GM18508 (cell line): Measurements from ENCODE around the gene ARL8B.
"Not testable (repeated sequence)": the region's sequence is repeated elsewhere in the genome, so short reads cannot be mapped to it uniquely, and the experiment has no call there.

Experiments
- ATAC-seq: cut with Tn5 transposase; IDR thresholded peaks from one replicate; pipeline ENCODE4 v1.9.1; 2021; ENCODE audit warnings: moderate number of reproducible peaks; ENCODE audit not compliant: insufficient read depth, unreplicated experiment

Gene ARL8B

DNA sequence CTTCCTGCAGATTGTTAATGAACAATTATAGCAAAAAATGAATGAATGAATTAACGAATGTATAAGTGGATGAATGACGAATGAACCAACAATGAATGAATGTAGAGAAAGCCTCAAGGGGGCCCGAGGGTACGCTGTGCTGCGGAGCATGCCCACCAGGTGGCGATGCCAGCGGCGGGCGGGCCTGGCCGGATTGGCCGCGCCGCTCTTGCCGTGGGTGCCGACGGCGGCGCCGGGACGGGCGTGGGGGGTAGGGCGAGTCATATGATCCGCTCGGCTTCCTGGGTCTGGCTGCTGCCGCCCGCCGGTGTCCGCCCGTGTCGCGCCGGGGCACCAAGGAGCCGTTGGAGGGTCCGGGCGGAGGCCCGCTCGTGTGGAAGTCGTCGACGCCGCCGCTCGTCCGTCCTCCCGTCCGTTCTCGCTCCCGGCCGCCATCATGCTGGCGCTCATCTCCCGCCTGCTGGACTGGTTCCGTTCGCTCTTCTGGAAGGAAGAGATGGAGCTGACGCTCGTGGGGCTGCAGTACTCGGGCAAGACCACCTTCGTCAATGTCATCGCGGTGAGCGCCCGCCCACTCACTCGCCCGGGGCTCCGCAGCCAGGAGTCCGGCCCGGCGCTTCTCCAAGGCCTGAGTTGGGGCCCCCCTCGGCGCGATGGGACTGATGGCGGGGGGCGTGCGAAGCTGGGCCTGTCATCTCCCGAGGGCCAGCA is at the start of gene ARL8B:
TSS of gene ARL8B (plus strand) at position 263 of the 711 bp plus-strand sequence. CDS start at position 437, 174 bp downstream.
- peak; percentile 87 for ATAC-seq

DNA sequence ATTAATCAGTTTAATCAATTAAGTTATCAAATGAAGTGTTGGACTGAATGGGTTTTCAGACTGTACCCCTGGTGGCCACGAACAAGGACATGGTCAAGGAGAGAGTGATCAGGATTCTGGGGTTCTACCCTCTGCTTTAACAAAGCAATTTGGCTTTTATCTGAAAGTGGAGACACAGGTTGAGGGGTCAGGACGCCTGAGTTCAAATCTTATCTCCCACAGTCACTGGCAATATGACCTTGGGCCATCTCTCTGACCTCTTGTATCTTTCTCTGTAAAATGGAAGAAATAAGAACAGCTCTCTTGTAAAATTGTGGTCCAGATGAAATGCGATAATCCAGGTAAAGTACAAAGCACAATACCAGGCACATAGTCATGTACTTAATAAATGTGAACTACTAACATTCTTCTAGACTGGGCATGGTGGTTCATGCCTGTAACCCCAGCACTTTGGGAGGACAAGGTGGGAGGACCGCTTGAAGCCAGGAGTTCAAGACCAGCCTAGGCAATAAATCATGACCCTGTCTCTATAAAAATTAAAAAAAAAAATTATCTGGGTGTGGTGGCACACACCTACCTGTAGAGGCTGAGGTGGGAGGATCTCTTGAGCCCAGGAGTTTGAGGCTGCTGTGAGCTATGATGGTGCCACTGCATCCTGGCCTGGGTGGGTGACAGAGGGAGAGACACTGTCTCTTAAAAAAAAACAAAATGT is 48.6 kb upstream of the ARL8B start:
- ATAC-seq = no peak

DNA sequence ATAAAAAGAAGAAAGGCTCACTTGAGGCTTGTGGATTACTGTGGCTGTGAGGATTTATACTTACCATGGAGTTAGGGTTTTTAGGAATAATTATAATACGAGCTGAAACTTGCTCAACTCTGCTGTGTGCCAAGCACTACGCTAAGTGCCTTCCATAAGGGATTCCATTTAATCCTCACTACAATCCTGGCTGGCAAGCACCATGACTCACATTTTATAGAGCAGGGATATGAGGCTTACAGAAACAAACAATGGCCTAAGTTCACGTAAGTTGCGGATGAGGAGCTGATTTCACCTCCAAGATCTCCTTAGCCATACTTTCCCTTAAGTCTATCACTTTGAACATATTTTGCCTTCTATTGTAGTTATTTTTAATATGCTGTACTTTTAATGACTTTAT is 43.9 kb upstream of the ARL8B start:
- ATAC-seq = no peak

DNA sequence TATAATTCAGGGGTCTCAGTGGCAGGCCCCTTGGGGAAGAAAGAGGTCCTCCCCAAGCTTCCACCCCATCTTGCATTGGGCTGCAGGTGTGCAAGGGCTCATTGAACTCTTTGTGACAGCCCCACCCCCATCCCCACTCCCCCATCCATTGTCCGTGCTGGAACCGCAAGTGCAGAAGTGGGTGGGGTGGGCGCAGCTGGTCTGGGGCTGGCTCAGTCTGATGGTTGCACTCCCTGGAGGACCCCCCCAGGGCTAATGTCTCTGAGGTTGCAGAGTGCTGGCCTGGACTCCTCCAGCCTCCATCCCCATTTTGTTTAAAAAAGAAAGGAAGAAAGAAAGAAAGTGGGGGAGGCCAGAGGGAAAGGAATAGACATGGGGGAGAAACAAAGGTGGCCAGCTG is 42.3 kb upstream of the ARL8B start:
- no peak for ATAC-seq

DNA sequence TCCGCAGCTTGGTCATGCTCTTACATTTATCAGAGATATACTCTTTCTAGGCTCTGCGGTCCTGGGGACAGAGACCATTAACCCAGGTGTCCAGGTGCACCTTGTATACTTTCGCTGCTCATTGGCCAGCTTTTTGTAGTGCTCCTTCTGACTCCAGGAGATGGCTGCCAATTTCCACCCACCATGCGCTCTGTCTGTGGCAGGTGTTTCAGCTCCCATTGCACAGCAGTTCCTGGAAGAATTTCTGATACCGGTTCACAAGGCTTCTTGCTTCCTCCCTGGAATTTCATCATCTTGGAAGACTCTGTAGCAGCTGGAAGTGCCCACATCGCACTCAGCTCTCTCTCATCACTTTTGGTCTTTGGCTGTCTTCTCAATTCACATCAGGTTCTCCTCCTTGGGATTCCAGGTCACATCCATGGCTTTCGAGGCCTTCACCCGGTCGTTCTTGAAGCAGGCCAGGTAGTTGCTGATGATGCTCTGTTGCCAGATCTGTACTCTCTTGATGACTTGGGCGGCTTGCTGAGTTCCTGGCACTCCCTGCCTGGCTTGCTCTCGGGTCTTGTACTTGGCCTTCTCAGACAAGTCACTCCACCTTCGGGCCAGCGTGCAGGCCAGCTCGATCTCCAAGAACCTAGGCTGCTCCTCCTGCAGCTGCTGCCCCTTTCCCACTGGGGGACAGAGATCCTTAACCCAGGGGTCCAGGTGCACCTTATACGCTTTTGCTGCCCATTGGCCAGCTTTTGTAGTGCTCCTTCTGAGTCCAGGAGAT is 41.1 kb upstream of the ARL8B start:
- no peak for ATAC-seq

DNA sequence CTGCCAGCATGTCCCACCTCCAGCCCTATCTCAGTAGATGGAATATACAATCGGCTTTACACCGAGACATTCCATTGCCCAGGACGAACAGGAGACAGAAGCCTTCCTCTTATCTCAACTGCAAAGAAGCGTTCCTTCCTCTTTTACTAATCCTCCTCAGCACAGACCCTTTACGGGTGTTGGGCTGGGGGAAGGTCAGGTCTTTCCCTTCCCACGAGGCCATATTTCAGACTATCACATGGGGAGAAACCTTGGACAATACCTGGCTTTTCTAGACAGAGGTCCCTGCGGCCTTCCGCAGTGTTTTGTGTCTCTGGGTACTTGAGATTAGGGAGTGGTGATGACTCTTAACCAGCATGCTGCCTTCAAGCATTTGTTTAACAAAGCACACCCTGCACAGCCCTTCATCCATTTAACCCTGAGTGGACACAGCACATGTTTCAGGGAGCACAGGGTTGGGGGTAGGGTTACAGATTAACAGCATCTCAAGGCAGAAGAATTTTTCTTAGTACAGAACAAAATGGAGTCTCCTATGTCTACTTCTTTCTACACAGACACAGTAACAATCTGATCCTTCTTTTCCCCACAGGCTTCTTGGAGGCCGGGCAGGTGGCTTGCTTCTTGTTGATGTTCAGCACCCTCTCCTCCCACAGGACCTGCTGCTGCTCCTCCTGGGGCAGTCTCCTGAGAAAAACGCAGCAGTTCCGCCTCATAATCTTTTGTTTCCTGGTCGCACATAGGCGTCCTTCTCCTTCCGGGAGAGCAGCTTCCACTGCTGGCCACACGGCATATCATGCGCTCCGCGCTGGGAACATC is 39.9 kb upstream of the ARL8B start:
- ATAC-seq = not testable (repeated sequence)

DNA sequence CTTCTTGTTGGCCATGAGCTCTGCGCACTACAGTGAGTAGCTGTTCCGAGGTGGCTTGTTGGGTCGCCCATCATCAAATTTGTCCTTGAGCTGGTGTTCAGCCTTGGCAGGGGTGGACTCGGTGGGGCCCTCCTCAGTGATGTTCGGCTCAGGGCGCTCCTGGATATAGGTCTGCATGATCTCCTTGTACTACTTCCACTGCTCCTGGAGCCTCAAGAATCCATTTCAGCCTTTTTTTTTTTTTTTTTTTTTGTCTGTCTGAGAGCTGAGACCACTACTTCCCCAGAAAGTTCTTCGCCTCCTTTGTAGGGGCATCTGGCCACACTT is 39.3 kb upstream of the ARL8B start:
- ATAC-seq = no peak

DNA sequence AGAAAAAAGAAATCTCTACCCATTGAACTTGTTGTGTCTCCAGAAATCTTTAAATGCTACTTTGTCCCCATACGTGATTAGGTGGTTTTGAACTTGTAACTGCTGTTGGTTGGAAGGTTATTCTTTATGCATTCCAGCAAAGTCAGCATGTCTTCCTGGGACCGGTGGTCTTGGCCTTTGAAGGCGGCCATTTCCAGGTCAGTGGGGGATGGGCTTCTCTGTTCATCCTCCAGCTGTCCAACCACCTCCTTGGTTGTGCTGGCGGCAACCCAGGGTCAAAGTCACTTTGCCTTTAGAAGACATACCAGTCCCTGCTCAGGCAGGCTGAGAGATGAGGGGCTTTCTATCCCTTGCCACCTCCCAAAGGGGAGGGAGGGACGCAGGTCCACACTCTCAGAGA is 37.9 kb upstream of the ARL8B start:
- ATAC-seq = no peak

DNA sequence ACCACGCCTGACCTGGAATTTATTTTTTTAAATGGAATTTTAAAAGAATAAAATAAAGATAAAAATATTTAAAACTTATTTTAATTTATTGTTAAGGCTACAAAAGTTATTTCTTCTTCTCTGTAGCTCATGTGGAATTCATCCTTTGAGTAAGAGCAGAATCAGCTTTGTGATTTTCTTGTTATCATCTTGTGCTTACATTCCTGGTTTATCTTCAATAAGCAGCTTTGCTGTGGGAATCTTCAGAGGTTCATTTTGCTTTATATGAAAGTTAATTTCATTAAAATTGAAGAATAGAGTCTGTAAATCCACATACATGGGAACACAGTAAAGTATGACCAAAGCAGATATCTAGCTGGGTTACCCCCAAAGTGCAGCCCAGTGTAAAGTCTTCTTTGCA is 35.4 kb upstream of the ARL8B start:
- no peak for ATAC-seq

DNA sequence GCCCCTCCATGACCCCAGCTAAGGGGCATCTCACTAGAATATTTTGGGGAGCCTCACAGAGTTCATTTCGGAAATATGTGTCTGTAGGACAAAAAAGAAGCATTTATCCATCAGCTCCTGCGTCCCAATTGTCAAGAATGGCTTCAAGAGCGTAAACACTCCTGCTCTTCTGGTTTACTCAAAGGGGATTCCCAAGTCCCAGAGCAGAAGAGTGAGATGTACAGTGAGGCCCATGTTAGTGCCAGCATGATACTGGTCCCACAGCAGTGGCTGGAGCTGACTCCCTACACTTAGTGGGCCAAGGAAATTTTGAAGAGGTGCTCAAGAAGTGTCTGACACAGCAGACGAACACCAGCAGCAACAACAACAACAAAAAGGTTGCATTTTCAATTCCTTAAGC is 34.9 kb upstream of the ARL8B start:
- no peak for ATAC-seq

DNA sequence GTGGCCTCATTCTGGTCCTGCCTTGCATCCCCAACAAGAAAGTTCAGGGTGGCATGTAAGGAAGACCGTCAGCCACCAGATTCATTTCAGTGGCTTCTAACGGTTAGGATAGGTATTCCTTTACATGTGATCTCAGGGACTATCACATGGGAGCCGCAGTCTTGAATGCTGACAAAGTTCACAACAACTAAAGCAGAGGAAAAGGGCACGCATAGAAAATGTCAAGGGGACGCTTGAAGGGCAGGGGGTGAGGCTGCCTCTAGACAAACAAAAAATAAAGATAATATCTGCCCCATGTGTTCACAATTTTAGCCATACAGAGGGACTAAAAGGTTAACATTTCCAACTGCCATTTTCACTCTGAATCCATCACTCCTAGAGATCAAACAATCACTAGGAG is 31.9 kb upstream of the ARL8B start:
- no peak for ATAC-seq

DNA sequence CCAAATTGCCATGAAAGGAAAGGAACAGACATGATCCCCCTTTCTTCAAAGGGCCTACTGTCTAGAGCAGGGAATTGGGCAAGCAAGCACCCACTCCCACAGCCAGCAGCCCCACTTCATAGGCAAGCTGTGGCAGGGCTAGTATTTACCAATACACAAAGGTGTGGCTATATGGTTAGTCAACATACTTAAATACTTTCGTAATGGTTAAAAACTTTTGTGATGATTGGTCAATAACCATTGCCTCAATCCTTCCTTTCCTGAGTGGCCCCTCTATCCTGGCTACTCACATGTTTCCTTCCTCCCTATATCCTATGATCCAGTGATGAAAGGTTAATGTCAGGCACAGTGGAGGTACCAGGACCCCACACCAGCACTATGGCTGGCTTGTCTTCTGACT is 30.1 kb upstream of the ARL8B start:
- ATAC-seq = no peak

DNA sequence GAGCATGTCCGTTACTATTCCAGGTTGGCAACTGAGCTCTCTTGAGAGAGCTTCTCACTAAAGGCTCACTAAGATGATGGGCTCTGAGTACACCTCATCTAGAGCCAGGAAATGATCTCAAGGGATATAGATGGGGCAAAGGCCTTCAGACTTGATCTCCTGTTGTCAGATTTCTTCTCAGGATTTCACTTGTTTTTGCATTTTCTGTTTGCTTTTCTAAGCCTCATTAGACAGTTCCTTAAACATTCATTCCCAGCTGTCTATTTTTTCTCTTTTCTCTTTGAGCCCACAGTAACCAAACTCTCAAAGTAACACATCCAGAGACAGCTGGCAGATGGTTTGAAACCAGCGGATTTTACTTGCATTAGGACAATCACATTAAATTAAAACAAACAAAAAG is 28.4 kb upstream of the ARL8B start:
- no peak for ATAC-seq

DNA sequence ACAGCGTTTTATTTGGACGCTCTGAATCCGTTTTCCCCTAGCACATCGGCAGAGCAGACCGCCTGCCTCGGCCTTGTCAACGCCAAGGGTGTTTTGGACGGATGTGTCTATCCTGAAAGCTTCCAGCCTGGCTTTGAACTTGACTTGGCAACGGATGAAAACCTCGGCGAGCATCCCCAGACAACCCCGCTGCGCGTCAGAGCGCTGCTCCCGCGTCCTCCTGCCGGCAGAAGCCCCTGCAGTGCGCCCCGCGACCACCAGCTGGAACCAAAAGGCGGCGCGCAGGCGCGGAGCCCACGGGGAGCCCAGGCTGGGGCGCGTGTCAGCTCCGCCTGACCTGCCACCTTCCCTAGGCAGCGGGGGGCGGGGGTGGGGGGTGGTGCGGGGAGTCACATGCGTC is 26.2 kb upstream of the ARL8B start:
- ATAC-seq = no peak

DNA sequence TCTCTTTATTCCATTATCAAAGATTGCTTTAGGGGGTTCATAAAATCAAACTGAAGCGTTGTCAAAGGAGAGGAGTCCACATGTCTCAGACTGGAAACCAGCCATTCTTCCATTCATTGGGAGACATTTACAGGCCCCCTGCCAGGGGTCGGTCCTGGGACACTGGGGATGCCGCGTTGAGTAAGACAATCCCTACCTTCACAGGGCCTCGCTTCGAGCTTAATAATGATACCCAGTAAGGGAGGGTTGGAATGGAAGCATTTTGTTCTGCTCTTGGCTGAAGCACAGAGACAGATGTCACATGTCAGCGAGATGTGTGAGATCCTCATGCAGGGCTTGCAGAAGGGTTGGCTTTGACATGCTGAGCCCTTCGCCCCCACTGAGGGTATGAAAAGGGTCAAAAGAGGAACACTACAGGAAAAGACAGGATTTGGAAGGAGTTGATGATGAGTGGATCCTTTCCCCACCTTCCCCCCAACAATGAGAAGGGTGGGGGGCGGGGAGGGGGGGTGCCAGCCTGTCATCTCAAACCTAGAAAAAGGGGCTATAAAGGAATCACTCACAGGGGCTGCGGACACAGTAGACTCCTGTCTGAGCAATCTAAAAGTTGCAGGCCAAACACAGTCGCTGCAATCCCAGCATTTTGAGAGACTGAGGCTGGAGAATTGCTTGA is 25.6 kb upstream of the ARL8B start:
- ATAC-seq = no peak

DNA sequence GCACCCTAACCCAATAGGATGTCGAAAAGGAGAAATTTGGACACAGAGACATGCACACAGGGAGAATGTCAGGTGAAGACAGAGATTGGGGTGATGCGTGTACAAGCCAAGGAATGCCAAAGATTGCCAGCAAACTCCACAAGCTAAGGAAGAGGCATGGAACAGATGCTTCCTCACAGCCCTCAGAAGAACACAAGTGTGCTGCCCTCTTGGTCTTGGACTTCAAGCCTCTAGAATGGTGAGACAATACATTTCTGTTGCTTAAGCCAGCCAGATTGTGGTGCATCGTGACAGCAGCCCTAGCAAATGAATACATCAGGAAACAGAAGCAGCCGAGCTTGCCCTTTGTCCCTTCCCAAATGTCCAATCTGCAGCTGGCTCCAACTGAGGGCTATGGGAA is 23.7 kb upstream of the ARL8B start:
- no peak for ATAC-seq

DNA sequence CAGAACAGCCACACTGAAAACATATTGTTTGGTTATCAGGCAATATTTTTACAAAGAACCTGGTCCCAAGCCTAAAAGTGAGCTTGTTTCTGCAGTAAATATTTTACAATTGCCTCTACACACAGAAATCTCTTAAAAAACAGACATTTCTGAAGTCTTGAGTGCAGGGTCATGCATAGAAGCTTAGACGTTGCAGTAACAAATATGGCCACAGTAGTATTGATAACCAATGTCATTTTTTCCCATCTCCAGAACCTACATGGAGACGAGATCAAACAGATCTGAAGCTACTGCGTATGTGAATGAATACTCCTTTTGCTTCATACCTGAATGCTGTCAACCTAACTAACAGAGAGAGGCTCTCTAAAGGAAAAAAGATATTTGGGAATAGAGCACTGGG is 19.6 kb upstream of the ARL8B start:
- ATAC-seq = no peak

DNA sequence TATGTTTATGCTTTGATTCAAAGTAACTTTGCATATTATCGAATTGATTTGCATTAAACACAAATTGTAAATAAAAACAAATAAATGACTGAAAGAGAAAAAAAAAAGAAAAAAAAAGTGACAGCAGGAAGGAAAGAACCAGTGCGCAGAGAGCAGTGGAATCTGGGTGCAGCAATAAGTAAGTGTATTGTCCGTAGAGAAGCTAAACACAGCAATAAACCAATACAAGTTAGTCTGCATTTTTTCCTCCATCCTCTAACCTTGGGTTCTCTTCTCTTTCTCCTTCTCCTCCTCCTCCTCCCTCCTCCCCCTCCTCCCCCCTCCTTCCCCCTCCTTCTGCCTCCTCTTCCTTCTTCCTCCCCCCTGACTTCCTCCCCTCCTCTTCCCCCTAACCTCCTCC is 18.3 kb upstream of the ARL8B start:
- ATAC-seq = no peak

DNA sequence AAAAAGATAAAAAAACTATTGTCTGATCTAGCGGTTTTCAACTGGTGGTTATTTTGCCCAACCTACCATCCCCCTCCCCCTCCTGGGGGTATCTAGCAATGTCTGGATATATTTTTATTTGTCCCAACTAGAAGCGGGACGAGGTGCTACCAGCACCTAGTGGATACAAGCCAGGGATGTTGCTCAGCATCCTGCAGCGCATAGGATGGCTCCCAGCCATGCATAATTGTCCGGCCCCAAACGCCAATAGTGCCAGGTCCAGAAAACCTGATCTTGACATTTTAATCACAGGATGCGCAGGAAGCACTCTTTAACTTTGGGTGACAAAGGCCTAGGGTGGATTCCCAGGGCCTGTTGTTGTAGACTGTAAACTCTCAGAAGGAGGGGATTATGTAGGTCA is 17.0 kb upstream of the ARL8B start:
- no peak for ATAC-seq

DNA sequence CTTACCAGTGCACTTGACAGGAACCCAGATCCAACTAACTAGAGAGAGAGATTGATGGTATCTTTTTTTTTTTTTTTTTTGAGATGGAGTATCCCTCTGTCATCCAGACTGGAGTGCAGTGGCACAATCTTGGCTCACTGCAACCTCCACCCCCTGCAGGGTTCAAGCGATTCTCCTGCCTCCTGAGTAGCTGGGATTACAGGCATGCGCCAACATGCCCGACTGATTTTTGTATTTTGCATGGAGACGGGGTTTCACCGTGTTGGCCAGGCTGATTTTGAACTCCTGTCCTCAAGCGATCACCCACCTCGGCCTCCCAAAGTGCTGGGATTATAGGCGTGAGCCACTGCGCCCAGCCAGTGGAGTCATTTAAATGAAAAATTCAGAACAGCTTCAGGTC is 15.7 kb upstream of the ARL8B start:
- ATAC-seq = not testable (repeated sequence)
